GM12878 (cell line): Measurements from ENCODE around the gene TSC22D3. TPM values are rescaled to one million over a fixed set of nuclear protein-coding genes. Genes with fewer than 3 reads are reported as not detected.
A peak's percentile ranks its signal among the peaks of the same experiment; 100 is the strongest.

Source experiments
- ATF2 ChIP-seq: IDR thresholded peaks from 2 replicates; pipeline ENCODE4 v1.6.1; 2012; ENCODE audit warnings: low read length, inconsistent platforms
- CEBPZ ChIP-seq: fragments of 150-350 bp; IDR thresholded peaks from 2 replicates; pipeline ENCODE4 v1.6.1; 2016; ENCODE audit warnings: low read depth, low read length
- CHD1 ChIP-seq: IDR thresholded peaks from 2 replicates; pipeline ENCODE4 v1.6.1; 2012; ENCODE audit warnings: low read depth, low read length, improper control_type of control experiment
- DPF2 ChIP-seq: fragments of 450-650 bp; IDR thresholded peaks from 2 replicates; pipeline ENCODE4 v1.6.1; 2017; ENCODE audit warnings: mild to moderate bottlenecking
- FOS ChIP-seq: IDR thresholded peaks from 3 replicates; pipeline ENCODE4 v1.6.1; 2011; ENCODE audit warnings: borderline replicate concordance; ENCODE audit not compliant: insufficient read length; ENCODE audit errors: extremely low read depth
- GATAD2B ChIP-seq: fragments of 450-650 bp; conservative IDR thresholded peaks from 2 replicates; pipeline ENCODE4 v1.6.1; 2017; ENCODE audit warnings: low read depth, mild to moderate bottlenecking, moderate library complexity
- IKZF1 ChIP-seq: fragments of 450-650 bp; conservative IDR thresholded peaks from 2 replicates; pipeline ENCODE4 v1.6.1; 2017; ENCODE audit warnings: antibody characterized with exemption, mild to moderate bottlenecking
- KAT2A ChIP-seq: conservative IDR thresholded peaks from 2 replicates; pipeline ENCODE4 v1.6.1; 2011; ENCODE audit warnings: low read depth, low read length; ENCODE audit not compliant: control insufficient read depth
- LARP7 ChIP-seq: fragments of 450-650 bp; IDR thresholded peaks from 2 replicates; pipeline ENCODE4 v1.6.1; 2017; ENCODE audit warnings: mild to moderate bottlenecking
- MTA2 ChIP-seq: fragments of 450-650 bp; IDR thresholded peaks from 2 replicates; pipeline ENCODE4 v1.6.1; 2016; ENCODE audit warnings: low read depth, mild to moderate bottlenecking, moderate library complexity
- MXI1 ChIP-seq: fragments of 150-350 bp; IDR thresholded peaks from 2 replicates; pipeline ENCODE4 v1.6.1; 2011; ENCODE audit warnings: low read depth, mild to moderate bottlenecking, inconsistent platforms, low read length, improper control_type of control experiment
- PAX5 ChIP-seq: IDR thresholded peaks from 2 replicates; pipeline ENCODE4 v1.6.1; 2011; ENCODE audit warnings: low read depth, low read length, borderline replicate concordance
- PAX8 ChIP-seq: fragments of 450-650 bp; IDR thresholded peaks from 2 replicates; pipeline ENCODE4 v1.6.1; 2017; ENCODE audit warnings: mild to moderate bottlenecking, moderate library complexity
- PBX3 ChIP-seq: IDR thresholded peaks from 2 replicates; pipeline ENCODE4 v1.6.1; 2011; ENCODE audit warnings: mild to moderate bottlenecking, low read depth, low read length, moderate library complexity; ENCODE audit not compliant: insufficient replicate concordance
- PKNOX1 ChIP-seq: fragments of 450-650 bp; IDR thresholded peaks from 2 replicates; pipeline ENCODE4 v1.6.1; 2016; ENCODE audit warnings: mild to moderate bottlenecking
- POLR2AphosphoS2 ChIP-seq: IDR thresholded peaks from 2 replicates; pipeline ENCODE4 v1.6.1; 2011; ENCODE audit warnings: low read depth, mild to moderate bottlenecking, low read length, improper control_type of control experiment, moderate library complexity
- SMARCA5 ChIP-seq: fragments of 450-650 bp; IDR thresholded peaks from 2 replicates; pipeline ENCODE4 v1.6.1; 2017; ENCODE audit warnings: mild to moderate bottlenecking
- YBX1 ChIP-seq: fragments of 450-650 bp; IDR thresholded peaks from 2 replicates; pipeline ENCODE4 v1.6.1; 2016; ENCODE audit warnings: antibody characterized with exemption
- YY1 ChIP-seq: IDR thresholded peaks from 2 replicates; pipeline ENCODE4 v1.6.1; 2011; ENCODE audit warnings: low read depth, mild to moderate bottlenecking, low read length
- ZNF24 ChIP-seq: fragments of 450-650 bp; IDR thresholded peaks from 2 replicates; pipeline ENCODE4 v1.6.1; 2017; ENCODE audit warnings: antibody characterized with exemption, mild to moderate bottlenecking
- ZNF274 ChIP-seq: IDR thresholded peaks from one replicate; pipeline ENCODE4 v1.8.0; 2011; ENCODE audit not compliant: insufficient read length, insufficient read depth
- polyA plus RNA-seq, 11 experiments: library from polyadenylated mRNA; depleted of rRNA in 4 of 11; unstranded in 6 of 11; stranded (reverse) in 5 of 11; fragments of >200 nt; fragmentation: Nextera tagmentation in 4 of 11; fragmentation: Illumina TruSeq in 1 of 11; extraction: Ambion mirVana in 4 of 11; extraction: Trizol in 1 of 11; gene quantifications; 1 replicate in 1 of 11; 2 replicates in 10 of 11; pipeline versions ENCODE4 v1.2.1 to v1.2.3, GENCODE V29; 2011 to 2016; ENCODE audit warnings: inconsistent platforms in 2 of 11, missing spikeins in 2 of 11, low read depth in 1 of 11
- total RNA-seq, 4 experiments: library from RNA; depleted of rRNA in 3 of 4; stranded (reverse); fragments of >200 nt in 3 of 4; fragmentation: Illumina TruSeq in 1 of 4; extraction: Trizol in 1 of 4; gene quantifications; 2 replicates each; pipeline versions ENCODE4 v1.2.1 to v1.2.3, GENCODE V29; 2013 to 2021

The TSC22D3 gene
- total and polyA plus RNA-seq, 10 of the 15 experiments (the other 5 are each of a cell fraction or from before 2014, with no cell fraction given): 4.6 to 122 (median 16.1) TPM

GRCh38 chrX:107710617-107711391, 64.8 kb downstream of the TSC22D3 start (continued):
- no peak for TF ChIP-seq CEBPZ
- peak; percentile 84; the same call in 1 of the 2 replicates for TF ChIP-seq YBX1
- no peak for TF ChIP-seq ZNF274
- no peak for TF ChIP-seq ZNF24
- TF ChIP-seq PAX5: 0 out of 2 replicates have a peak, but pooled peaks have one; percentile 2
- no peak for TF ChIP-seq YY1
- peak; percentile 63 for TF ChIP-seq IKZF1
- TF ChIP-seq DPF2: no peak; the same call in 1 of the 2 replicates
- TF ChIP-seq PAX8: no peak
- TF ChIP-seq ATF2: peak; percentile 20; the same call in 1 of the 2 replicates
- TF ChIP-seq SMARCA5: 0 out of 2 replicates have a peak, but pooled peaks have one; percentile 54
- TF ChIP-seq KAT2A: no peak
- no peak for TF ChIP-seq MTA2
- TF ChIP-seq PKNOX1: no peak
- peak; percentile 75; the same call in 1 of the 2 replicates for TF ChIP-seq GATAD2B
- TF ChIP-seq FOS: no peak
- TF ChIP-seq PBX3: peak; percentile 71
- 0 out of 2 replicates have a peak, but pooled peaks have one; percentile 25 for TF ChIP-seq CHD1
- TF ChIP-seq LARP7: 0 out of 2 replicates have a peak, but pooled peaks have one; percentile 39
- no peak for TF ChIP-seq POLR2AphosphoS2
- peak; percentile 74 for TF ChIP-seq MXI1
